Islet of Langerhans (tissue), 1 donor: ENCODE data around the gene AP1AR.
"Not testable (repeated sequence)": the region's sequence is repeated elsewhere in the genome, so short reads cannot be mapped to it uniquely, and the experiment has no call there.

ENCODE experiments used
- FAIRE-seq: peaks from one replicate; lab custom pipeline; 2011; peaks lifted over from hg19 to GRCh38; lab: Jason Lieb, UNC

The AP1AR gene

DNA sequence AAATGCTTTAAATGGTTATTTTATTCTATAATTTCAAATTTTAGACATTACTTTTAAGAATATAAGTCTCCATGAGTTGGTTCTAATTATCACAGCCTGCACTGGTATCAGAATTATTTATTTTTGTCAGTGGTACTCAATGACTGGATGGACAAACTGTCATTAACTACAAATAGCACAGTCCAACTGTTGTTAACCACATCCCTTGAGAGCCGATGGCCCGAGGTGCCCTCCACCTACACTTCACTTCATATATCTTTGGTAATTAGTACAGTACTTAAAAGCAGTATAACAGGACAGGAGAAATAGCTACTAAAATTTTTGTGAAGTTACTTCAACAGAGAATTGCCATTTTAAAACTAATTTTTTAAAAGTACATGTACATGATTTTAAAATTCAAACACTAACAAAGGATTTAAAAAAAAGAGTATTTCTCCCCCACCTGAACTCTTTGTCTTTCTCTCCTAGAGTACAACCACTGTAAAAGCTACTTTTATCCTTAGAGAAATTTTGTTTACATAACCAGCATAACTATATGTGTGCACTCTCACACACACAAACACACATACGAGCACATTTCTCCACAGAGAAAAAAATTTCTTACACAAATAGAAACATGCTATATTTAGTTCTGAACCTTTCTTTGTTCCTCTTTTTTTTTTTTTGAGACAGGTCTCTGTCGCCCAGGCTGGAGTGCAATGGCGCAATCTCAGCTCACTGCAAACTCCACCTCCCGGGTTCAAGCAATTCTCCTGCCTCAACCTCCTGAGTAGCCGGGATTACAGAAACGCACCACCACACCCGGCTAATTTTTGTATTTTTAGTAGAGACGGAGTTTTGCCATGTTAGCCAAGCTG is 47.7 kb downstream of the AP1AR start:
- no peak for FAIRE-seq

GRCh38 chr4:112279882-112280315 is 48.3 kb downstream of the AP1AR start:
- FAIRE-seq: no peak

GRCh38 chr4:112280386-112281056 is 48.9 kb downstream of the AP1AR start:
- no peak for FAIRE-seq

DNA sequence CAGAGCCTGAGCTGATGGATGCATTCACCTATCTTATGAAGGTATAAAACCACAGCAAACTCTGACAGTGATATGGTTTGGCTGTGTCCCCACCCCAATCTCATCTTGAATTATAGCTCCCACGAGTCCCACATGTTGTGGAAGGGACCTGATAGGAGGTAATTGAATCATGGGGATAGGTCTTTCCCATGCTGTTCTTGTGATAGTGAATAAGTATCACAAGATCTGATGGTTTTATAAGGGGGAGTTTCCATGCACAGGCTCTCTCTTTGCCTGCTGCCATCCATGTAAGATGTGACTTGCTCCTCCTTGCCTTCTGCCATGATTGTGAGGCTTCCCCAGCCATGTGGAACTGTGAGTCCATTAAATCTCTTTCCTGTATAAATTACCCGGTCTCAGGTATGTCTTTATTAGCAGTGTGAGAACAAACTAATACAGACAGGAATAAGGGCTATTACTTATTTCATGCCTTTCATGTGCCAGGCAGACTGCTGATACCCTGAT is 50.4 kb downstream of the AP1AR start:
- FAIRE-seq: not testable (repeated sequence)

GRCh38 chr4:112282860-112283667 is 51.5 kb downstream of the AP1AR start:
- no peak for FAIRE-seq

- no peak for FAIRE-seq
These were observed 52.6 kb downstream of the AP1AR start for GRCh38 chr4:112284166-112284565.

DNA sequence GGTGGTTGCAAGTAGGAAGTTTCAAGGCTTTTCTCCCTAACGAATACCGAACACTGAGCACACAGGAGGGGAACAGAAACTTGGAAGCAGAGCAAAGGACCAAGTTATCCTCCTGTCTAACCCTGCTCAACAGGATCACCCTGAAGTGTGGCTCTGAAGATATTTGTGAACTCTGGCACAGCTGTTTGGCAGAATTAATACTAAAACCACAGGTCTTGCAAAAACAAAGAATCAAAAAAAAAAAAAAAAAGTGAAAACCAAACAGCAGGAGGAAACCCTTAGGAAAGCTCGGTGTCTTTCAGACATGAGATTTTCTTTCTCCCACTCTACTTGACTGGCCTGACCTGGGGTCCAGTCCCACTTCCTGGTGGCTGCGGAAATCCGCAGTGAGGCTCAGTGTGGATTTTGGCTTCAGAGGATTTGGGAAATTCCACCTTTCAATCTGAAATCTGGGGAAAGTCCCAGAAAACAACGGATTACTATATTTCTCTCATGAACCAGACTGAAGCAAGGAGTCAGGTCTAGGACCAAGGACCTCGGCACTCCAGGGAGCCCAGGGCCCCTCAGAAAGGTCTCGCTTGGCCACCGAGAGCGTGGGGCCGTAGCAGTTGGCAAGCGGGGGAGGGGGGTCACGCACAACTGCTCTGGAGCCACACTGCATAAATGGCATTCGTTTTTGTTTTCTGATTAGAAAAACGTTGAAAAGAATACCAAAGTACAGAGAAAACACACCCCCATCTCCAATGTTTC is 53.2 kb downstream of the AP1AR start:
- no peak for FAIRE-seq

GRCh38 chr4:112287258-112287989 is 55.8 kb downstream of the AP1AR start:
- FAIRE-seq: no peak

DNA sequence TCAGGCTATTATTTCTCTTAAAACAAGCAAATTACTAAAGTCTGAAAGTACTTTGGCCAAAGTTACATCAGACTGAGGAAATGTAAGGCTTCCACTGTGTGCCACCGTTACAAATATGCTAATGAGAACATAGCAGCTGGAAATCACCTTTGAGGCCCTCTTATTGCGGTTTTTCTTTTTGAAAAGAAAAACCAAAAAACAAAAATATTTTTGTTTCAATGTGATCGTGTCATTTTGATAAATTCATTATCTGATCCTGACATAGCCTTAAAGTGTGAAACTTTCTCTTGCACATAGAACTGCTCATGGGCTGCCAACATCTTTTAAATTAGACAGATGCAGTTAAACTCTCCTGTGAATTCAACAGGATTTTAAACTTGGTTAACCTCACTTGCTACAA is 56.9 kb downstream of the AP1AR start:
- FAIRE-seq: no peak

DNA sequence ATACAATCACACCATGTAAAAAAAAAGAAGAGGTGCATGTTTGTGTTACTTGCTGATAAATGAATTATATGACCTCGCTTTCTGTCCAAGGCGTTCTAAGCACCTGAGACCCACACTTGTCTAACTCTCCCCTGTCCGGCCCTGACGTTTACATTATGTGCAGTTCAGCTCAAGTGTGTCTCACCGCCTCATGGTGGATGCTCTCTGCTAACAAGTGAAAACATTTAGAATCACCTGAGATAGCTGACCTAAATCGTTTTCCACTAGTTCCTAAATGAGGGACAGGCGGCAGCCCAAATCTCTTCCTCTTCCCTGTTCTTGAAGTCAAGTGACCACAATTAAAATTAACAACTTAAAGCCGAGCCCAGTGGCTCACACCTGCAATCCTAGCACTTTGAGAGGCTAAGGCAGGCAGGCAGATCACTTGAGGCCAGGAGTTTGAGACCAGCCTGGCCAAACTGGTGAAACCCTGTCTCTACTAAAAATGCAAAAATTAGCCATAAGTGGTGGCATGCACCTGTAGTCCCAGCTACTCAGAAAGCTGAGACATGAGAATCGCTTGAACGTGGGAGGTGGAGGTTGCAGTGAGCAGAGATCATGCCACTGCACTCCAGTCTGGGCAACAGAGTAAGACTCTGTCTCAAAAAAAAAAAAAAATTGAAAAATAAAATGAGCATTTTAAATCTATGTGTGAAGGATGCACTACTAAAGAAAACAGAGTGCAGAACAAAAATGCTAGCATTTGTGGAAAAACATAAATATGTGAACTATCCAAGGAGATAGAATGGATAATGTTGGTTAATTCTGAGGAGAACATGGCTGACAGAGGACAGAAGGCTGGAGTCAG is 58.0 kb downstream of the AP1AR start:
- no peak for FAIRE-seq

- no peak for FAIRE-seq
These were observed 58.8 kb downstream of the AP1AR start for GRCh38 chr4:112290341-112290740.

DNA sequence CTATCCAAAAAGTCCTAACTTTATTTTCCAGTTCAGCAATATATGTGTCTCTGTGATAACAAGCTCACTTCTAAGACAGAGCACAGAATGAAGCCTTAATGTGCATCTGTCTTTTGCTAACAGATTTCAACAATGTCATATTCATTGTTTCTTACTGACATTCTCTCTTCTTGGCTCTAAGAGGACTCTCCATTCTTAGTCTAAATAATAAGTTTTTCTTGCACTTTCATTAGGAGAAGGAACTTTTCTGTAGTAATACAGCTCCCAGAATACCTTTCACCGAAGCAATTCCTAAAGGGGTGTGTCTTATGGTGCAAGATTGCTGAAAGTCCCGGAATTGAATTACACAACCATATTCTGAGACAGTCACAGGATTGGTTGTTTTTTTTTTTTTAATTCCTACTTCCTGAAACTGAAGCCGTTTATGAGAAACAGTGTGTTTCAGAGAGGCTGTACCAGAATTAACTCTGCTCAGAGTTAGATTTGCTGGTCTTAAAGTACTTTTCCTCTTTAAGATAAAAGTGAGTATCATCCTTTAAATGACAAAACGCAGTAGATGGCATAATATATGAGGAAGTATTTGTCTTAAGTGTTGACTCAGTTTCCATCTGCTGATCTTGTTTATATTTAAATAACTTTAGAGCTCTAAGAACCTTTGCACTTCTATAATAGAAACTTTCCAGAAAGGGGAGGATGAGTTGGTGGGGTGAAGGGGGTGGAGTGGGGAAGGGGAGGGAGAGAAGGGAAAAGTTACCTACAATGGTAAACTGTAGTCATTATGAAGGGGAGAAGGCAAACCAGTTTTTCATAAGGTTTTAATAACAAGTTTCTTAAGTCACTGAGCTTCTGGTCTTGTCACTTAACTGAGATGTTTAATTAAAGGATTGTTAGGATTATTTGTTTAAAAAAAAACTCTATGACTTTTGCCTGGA is 65.6 kb downstream of the AP1AR start, which contains the start of gene ALPK1:
Gene ALPK1 (plus strand): TSS at position 421 of the 932 bp plus-strand sequence.
- peak; percentile 47 for FAIRE-seq

DNA sequence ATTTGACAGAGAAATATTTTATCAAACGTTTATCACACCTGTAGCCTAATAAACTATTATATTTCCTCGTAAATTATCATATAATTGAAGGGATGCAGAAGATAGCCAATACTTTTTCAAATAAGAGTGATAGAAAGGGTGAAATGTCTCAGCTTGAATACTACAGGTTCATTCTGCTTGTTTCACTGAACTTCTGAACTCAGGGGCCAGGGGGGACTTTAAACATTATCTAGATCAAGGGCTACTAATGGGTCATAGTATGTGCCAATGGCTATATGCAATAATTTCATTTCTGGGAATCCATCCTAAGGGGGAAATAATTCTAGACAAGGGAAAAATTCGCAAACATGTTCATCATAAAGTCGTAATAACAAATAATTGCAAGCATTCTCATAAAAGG is 68.1 kb downstream of the AP1AR start:
- no peak for FAIRE-seq

DNA sequence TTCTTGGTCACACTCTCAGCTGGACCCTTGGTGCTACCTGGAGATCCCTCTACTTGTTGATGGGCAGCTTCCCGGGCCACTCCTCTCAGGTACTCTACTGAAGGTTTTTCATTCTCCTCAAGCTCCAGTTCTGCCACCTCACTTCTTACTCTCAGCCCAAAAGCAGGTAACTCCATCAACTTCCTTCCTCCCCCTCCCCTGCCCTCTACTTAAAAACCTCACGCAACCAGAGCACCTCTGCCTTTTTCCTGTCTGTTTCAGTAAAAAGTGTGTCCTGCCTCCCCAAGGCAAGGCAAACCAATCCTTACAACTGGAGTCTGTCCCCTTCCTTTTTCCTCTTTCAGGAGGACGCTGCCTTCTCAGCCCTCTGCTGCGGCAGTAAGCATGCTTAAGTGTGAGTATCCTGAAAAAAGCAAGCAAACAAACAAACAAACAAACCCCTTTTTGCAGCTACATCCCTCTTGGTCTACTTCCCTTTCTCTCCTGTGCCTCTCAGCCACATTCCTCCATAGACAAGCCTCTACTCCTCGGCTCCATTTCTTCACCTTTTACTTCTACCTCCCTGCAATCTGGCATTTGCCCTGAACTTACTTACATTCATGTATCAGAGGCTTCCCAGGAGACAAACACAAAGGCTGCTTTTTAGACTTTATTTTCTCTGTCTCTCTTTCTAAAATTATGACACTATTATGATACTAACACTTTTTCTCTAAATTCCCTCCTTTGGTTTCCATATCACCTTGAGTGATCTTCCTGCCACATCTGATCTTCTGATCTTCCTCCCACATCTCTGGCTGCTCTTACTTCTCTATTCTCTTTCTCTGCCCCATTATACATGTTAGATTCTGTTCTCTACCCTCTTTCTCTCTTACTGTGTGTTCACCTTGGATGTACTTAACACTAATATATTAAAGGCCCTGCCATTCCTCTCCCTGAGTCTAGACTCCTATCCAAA is 71.0 kb downstream of the AP1AR start:
- FAIRE-seq: no peak

GRCh38 chr4:112305477-112305876 is 73.9 kb downstream of the AP1AR start:
- not testable (repeated sequence) for FAIRE-seq

- FAIRE-seq: not testable (repeated sequence)
These were observed 77.7 kb downstream of the AP1AR start for GRCh38 chr4:112309263-112309791.

GRCh38 chr4:112311516-112311915 is 79.9 kb downstream of the AP1AR start:
- no peak for FAIRE-seq
